GM12801 (cell line): ENCODE results near the gene ANKRD45.

Source experiments
- TF ChIP-seq, protein P1 (sequence below): IDR thresholded peaks from one replicate; pipeline ENCODE4 v1.5.1; 2011; ENCODE audit warnings: control low read depth; ENCODE audit not compliant: insufficient read length; ENCODE audit errors: extremely low read depth

ANKRD45 gene

GRCh38 chr1:173669491-173669941 lies at the start of gene ANKRD45:
Gene ANKRD45 (minus strand): TSS chr1:173669851. CDS start chr1:173659418, 10,433 bp downstream.
- TF ChIP-seq, protein P1, sequence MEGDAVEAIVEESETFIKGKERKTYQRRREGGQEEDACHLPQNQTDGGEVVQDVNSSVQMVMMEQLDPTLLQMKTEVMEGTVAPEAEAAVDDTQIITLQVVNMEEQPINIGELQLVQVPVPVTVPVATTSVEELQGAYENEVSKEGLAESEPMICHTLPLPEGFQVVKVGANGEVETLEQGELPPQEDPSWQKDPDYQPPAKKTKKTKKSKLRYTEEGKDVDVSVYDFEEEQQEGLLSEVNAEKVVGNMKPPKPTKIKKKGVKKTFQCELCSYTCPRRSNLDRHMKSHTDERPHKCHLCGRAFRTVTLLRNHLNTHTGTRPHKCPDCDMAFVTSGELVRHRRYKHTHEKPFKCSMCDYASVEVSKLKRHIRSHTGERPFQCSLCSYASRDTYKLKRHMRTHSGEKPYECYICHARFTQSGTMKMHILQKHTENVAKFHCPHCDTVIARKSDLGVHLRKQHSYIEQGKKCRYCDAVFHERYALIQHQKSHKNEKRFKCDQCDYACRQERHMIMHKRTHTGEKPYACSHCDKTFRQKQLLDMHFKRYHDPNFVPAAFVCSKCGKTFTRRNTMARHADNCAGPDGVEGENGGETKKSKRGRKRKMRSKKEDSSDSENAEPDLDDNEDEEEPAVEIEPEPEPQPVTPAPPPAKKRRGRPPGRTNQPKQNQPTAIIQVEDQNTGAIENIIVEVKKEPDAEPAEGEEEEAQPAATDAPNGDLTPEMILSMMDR: no peak

DNA sequence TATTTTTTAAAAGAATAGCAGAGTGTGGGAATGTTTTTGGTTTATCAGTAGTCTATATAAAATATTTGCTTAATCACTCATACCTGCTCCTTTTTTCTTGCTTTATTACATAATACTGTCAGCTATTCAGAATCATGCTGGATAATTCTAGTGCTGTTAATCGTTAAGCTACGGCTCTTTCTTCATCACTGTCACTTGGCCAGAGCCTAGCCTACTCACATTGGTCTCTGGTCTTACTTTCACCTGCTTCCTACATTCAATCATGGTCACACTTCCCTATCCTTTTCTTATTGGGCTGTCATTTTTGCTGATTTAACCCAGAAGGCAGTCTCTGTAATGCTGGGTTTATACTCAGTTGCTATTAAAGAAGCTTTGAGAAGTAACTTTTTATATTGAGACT lies 47.6 kb upstream of the ANKRD45 start:
- TF ChIP-seq, protein P1: no peak

- TF ChIP-seq, protein P1: no peak
These were observed 45.8 kb upstream of the ANKRD45 start for GRCh38 chr1:173715538-173715844.

- TF ChIP-seq, protein P1: no peak
These were observed 45.3 kb upstream of the ANKRD45 start, which contains the start of gene KLHL20 for GRCh38 chr1:173714759-173715537. Gene KLHL20 (plus strand): TSS chr1:173714981. CDS start chr1:173716044, 1,063 bp downstream.

DNA sequence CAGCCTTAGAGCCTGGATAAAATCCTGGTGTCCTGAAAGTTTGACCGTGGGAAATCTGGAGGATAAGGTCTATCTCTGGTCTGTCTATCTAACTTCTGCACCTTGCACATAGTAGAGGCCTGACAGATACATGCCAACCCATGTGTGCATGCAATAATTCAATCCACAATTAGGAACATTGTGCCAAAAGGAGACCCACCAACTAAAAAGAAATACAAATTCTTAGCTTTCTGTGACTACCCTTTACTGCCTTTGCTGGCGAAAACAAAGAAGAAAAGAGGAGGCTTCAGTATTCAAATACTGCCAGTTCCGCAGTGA lies 44.7 kb upstream of the ANKRD45 start:
- TF ChIP-seq, protein P1: no peak

DNA sequence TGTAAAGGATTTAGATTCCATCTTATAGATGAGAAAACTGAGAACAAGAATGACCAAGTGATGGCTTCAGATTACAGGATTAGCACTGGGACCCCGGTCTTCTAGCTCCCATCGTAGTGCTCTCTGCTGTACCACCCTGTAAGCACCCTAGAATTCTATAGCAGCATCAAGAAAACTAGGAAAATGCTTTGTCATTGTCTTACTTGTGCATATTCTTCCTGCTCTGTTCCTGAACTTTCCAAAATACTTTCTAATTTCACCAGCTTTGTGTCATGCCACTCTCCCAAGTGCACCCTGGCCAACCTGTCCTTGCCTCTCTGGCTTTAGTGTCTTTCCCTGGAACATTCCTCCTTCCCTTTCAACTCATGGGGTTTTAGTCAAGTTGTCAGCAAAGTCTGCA lies 39.1 kb upstream of the ANKRD45 start:
- TF ChIP-seq, protein P1: no peak

DNA sequence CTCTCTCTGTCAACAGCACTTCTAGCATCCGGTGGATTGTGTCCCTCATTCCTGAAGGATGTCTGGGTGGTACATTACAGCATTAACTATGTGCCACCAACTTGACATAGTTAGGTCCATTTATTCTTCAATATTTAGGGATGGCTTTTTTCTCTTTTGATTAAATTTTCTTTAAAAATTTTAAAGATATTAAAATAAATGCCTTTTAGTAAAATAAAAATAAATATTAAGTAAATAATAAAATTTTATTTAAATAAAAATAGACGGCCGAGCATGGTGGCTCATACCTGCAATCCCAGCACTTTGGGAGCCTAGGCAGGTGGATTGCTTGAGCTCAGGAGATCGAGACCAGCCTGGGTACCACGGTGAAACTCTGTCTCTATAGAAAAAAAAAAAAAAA lies 35.5 kb upstream of the ANKRD45 start:
- TF ChIP-seq, protein P1: no peak
